Nephron (organoid): ENCODE data around the gene RAD52.

Experiments
- H3K27ac Mint-ChIP-seq, 3 experiments: 2 replicates each; pipeline ENCODE4 v1.8.0; 2020; ENCODE audit warnings: mixed read lengths in 3 of 3, mild to moderate bottlenecking in 2 of 3, moderate library complexity in 1 of 3
- H3K27me3 Mint-ChIP-seq: 2 replicates; pipeline ENCODE4 v1.8.0; 2021; ENCODE audit warnings: low read depth, mild to moderate bottlenecking, moderate library complexity, mixed read lengths
- H3K36me3 Mint-ChIP-seq: 2 replicates; pipeline ENCODE4 v1.8.0; 2020; ENCODE audit warnings: low read depth, mixed read lengths
- H3K4me1 Mint-ChIP-seq: 2 replicates; pipeline ENCODE4 v1.8.0; 2020; ENCODE audit warnings: mixed read lengths
- H3K4me3 Mint-ChIP-seq, 3 experiments: 2 replicates each; pipeline ENCODE4 v1.8.0; 2020; ENCODE audit warnings: mild to moderate bottlenecking in 3 of 3, mixed read lengths in 3 of 3, moderate library complexity in 2 of 3
- H3K9me3 Mint-ChIP-seq: 2 replicates; pipeline ENCODE4 v1.8.0; 2020; ENCODE audit warnings: mixed read lengths
- TF ChIP-seq, protein P1 (sequence below), 3 experiments: fragments of 200-600 bp; sonication (generic); IDR thresholded peaks; one replicate each; pipeline ENCODE4 v1.5.0; 2021; ENCODE audit warnings: antibody characterized with exemption in 3 of 3; ENCODE audit not compliant: unreplicated experiment in 3 of 3

Gene RAD52

GRCh38 chr12:971991-972390 is 22.5 kb upstream of the RAD52 start:
- Mint-ChIP-seq H3K4me1 (no peaks in the 10 kb centered on the region), H3K36me3 (peaks cover 3% of the 10 kb centered on the region), H3K4me3 (no peak overlapping the region), H3K9me3 (no peaks in the 10 kb centered on the region), H3K27ac (no peak overlapping the region), H3K27me3 (no peaks in the 10 kb centered on the region)
- TF ChIP-seq, protein P1, sequence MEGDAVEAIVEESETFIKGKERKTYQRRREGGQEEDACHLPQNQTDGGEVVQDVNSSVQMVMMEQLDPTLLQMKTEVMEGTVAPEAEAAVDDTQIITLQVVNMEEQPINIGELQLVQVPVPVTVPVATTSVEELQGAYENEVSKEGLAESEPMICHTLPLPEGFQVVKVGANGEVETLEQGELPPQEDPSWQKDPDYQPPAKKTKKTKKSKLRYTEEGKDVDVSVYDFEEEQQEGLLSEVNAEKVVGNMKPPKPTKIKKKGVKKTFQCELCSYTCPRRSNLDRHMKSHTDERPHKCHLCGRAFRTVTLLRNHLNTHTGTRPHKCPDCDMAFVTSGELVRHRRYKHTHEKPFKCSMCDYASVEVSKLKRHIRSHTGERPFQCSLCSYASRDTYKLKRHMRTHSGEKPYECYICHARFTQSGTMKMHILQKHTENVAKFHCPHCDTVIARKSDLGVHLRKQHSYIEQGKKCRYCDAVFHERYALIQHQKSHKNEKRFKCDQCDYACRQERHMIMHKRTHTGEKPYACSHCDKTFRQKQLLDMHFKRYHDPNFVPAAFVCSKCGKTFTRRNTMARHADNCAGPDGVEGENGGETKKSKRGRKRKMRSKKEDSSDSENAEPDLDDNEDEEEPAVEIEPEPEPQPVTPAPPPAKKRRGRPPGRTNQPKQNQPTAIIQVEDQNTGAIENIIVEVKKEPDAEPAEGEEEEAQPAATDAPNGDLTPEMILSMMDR (IDR thresholded peaks at IDR 0.05; ENCODE audit: unreplicated experiment in 3 of 3): no peak

DNA sequence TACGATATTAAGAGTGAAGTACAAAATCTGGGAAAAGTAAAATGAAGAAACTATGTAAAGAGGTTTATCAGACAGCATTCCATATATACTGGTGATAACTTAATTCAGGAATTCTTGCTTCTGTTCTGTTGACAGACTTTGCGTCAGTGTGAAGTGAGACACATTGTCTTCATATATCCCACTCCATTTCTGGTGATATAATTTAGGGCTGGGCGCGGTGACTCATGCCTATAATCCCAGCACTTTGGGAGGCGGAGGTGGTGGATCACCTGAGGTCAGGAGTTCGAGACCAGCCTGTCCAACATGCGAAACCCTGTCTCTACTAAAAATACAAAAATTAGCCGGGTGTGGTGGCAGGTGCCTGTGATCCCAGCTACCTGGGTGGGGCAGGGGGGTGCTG is 20.3 kb upstream of the RAD52 start:
- Mint-ChIP-seq H3K36me3 (no peaks in the 10 kb centered on the region), H3K27me3 (no peaks in the 10 kb centered on the region), H3K9me3 (no peaks in the 10 kb centered on the region), H3K4me3 (no peak overlapping the region), H3K4me1 (no peaks in the 10 kb centered on the region), H3K27ac (no peak overlapping the region)
- TF ChIP-seq, protein P1 (IDR thresholded peaks at IDR 0.05; ENCODE audit: unreplicated experiment in 3 of 3): no peak

DNA sequence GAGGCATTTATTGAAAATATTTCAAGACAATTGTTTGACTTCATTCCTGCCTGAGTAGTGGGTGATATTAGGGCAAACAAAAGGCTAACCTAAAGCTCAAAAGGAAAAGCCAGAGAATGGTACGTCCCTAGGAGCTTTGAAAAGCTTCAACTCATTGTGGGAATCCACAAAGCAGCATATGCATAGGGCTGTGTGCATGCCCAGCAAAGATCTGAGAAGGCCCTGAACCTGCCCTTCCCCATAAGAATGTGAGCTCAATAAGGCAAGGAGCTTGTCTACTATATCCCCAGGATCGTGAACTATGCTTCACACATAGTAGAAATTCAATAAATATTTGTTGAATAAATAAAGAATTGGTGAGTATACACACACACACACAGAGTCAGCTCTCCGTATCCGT is 19.1 kb upstream of the RAD52 start:
- Mint-ChIP-seq H3K36me3 (no peaks in the 10 kb centered on the region), H3K9me3 (no peaks in the 10 kb centered on the region), H3K27me3 (no peaks in the 10 kb centered on the region), H3K4me1 (no peaks in the 10 kb centered on the region), H3K27ac (peak overlapping the region in 2 of 3 experiments; percentile 41 to 49), H3K4me3 (no peak overlapping the region)
- TF ChIP-seq, protein P1 (IDR thresholded peaks at IDR 0.05; ENCODE audit: unreplicated experiment in 3 of 3): no peak

DNA sequence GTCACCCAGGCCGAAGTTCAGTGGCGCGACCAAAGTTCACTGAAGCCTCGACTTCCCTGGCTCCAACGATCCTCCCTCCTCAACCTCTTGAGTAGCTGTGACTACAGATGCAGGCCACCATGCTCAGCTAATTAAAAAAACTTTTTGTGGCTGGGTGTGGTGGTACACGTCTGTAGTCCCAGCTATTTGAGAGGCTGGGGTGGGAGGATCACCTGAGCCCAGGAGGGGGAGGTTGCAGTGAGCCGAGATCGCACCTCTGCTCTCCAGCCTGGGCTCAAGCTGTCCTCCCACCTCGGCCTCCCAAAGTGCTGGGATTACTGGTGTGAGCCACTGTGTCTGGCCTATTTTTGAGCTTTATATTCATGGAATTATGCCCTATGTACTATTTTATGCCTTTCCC is 18.1 kb upstream of the RAD52 start:
- H3K27ac Mint-ChIP-seq: peak overlapping the region in 2 of 3 experiments; percentile 9 to 49
- TF ChIP-seq, protein P1 (IDR thresholded peaks at IDR 0.05; ENCODE audit: unreplicated experiment in 3 of 3): no peak

GRCh38 chr12:966724-967123 is 17.2 kb upstream of the RAD52 start:
- H3K9me3 Mint-ChIP-seq: no peaks in the 10 kb centered on the region
- TF ChIP-seq, protein P1 (IDR thresholded peaks at IDR 0.05; ENCODE audit: unreplicated experiment in 3 of 3): no peak
- no peak overlapping the region for H3K4me3 Mint-ChIP-seq
- no peaks in the 10 kb centered on the region for H3K27me3 Mint-ChIP-seq
- no peaks in the 10 kb centered on the region for H3K4me1 Mint-ChIP-seq
- H3K36me3 Mint-ChIP-seq: no peaks in the 10 kb centered on the region
- H3K27ac Mint-ChIP-seq: no peak overlapping the region

More for the DNA sequence above, 18.1 kb upstream of the RAD52 start:
- H3K4me3 Mint-ChIP-seq: no peak overlapping the region
- no peaks in the 10 kb centered on the region for H3K4me1 Mint-ChIP-seq
- H3K36me3 Mint-ChIP-seq: no peaks in the 10 kb centered on the region
- H3K9me3 Mint-ChIP-seq: no peaks in the 10 kb centered on the region
- no peaks in the 10 kb centered on the region for H3K27me3 Mint-ChIP-seq

DNA sequence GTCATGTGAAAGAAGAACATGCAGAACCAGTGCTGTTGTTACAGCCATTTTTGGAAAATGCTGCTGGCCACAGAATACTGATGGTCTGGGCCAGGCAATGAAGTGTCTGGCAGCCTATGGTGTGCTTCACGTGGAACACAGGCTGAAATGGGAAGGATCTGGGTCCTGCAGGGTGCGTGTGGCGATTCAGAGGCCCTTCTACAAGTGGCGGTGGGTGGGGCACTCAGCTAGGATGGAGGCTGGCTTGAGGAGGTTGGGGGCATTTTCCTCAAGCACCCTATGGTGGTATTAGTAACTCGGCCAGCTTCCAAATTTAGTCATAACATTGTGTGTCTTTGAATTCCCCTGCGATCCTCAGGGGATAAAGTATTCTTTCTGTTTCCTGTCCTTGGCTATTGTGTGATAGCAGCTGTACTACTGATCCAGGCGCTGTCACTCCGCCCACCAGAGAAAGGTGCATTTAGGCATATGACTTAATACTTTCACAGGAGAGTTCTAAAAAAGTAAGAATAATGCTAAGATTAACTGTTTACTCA is 9.2 kb upstream of the RAD52 start:
- Mint-ChIP-seq H3K9me3 (no peaks in the 10 kb centered on the region), H3K27ac (no peak overlapping the region), H3K4me1 (no peaks in the 10 kb centered on the region), H3K36me3 (no peaks in the 10 kb centered on the region), H3K4me3 (no peak overlapping the region), H3K27me3 (no peaks in the 10 kb centered on the region)
- TF ChIP-seq, protein P1 (IDR thresholded peaks at IDR 0.05; ENCODE audit: unreplicated experiment in 3 of 3): no peak
